Parietal lobe (tissue), 2 donors: Measurements from ENCODE around the gene GALR3. TPM values are rescaled to one million over a fixed set of nuclear protein-coding genes. Genes with fewer than 3 reads are reported as not detected.

Experiments used
- small RNA-seq: library from RNA; depleted of rRNA; stranded (forward); fragments of <200 nt; gene quantifications from one replicate; pipeline ENCODE3, GENCODE V24; 2014; ENCODE audit warnings: low replicate concordance
- total RNA-seq: library from RNA; depleted of rRNA; stranded (reverse); fragments of >200 nt; gene quantifications from one replicate; pipeline ENCODE4 v1.2.3, GENCODE V29; 2014

The GALR3 gene, protein sequence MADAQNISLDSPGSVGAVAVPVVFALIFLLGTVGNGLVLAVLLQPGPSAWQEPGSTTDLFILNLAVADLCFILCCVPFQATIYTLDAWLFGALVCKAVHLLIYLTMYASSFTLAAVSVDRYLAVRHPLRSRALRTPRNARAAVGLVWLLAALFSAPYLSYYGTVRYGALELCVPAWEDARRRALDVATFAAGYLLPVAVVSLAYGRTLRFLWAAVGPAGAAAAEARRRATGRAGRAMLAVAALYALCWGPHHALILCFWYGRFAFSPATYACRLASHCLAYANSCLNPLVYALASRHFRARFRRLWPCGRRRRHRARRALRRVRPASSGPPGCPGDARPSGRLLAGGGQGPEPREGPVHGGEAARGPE
- not detected for total RNA-seq

DNA sequence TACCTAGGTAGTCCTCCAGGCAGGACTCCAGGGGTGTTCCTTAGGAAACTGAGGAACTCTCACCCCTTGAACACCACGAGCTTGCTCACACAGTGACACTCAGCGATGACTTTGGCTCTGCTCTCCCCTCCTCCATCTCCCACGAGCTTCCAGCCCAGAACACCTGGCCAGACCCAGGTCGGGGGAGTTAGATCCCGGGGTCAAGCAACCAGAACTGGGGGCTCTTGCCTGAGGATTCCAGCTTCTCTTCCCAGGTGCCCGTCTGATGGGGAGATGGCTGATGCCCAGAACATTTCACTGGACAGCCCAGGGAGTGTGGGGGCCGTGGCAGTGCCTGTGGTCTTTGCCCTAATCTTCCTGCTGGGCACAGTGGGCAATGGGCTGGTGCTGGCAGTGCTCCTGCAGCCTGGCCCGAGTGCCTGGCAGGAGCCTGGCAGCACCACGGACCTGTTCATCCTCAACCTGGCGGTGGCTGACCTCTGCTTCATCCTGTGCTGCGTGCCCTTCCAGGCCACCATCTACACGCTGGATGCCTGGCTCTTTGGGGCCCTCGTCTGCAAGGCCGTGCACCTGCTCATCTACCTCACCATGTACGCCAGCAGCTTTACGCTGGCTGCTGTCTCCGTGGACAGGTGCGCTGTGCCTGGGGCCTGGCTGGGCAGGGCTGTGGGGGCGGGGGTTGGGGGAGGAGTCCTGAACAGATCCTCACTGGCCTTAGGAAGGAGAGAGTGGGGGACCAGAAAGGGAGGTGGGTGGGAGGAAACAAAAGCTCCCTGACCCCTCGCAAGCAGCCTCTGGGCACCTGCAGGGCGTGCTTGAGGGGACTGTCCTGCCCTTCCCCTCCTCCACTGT, at the start of gene GALR3:
Gene GALR3 (plus strand): TSS at position 249 of the 852 bp plus-strand sequence. CDS start 25 bp downstream, at position 274.

DNA sequence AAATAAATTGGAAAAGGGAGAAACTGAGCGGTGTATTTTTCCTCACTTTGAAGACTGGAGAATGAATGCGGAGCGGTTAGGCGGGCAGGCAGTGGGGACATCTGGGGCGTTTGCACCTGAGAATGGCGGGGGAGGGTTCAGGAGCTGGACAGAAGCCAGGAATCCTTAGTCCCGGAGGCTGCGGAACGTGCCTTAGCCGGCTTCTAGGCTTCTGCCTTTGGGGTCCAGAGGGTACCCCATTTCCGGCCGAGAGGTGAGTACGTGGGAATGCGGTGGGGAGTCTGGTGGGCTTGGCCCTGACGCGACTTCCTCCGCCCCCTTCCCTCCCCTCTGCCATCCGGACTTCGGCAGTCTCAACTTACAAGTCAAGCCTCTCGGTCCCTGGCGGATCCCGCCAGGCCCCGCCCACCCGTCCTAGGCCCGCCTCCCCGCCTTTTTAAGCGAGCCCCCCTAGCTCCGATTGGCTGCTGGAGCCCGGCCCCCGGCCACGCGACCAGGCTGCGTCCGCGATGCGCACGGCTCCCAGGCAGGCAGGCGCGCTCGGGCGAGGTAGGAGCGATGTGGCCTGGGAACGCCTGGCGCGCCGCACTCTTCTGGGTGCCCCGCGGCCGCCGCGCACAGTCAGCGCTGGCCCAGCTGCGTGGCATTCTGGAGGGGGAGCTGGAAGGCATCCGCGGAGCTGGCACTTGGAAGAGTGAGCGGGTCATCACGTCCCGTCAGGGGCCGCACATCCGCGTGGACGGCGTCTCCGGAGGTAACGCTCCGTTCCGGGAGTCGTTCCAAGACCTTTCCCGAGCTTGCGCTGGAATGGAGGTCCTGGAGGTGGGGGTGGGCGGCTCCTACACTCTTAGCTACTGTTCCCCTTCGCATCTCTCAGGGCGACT, 15.5 kb upstream of the GALR3 start, which contains the start of gene GCAT:
Gene GCAT (plus strand): TSS at position 525 of the 884 bp plus-strand sequence. CDS start 34 bp downstream, at position 559.

DNA sequence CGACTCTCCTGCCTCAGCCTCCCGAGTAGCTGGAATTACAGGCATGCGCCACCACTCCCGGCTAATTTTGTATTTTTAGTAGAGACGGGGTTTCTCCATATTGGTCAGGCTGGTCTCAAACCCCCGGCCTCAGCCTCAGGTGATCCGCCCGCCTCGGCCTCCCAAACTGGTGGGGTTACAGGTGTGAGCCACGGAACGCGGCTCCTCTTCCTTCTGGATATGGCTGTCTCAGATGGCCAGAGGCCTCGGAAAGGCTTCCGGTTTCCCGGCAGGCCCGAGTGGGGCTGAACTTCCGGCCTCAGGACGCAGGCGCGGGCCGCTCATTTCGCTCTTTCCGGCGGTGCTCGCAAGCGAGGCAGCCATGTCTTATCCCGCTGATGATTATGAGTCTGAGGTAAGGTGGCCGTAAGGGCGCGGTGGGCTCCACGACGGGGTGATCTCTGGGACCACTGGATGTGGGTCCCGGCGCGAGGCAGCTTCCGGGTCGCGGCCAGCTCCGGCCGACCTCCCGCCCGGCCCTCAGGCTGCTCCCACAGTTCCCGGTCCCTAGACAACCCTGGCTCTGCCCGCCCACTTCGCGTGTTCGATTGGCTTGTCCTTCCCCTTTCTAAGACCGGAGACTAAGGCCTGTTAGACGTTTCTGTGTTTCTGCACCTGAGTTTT, 26.0 kb downstream of the GALR3 start, which contains the start of gene EIF3L:
Gene EIF3L (plus strand): TSS at position 331 of the 663 bp plus-strand sequence. CDS start 31 bp downstream, at position 362.

Small RNAs within 50 kb of the gene (small RNA-seq; reads per million reads assigned to genes)
- 0.28 reads per million for gene MIR659

Other genes with a start within 250 kb of the GALR3 start
- not detected for gene LGALS2, start 243.3 kb upstream of the GALR3 start, total RNA-seq
- gene GGA1, start 214.5 kb upstream of the GALR3 start, total RNA-seq: 70.4 TPM
- gene SH3BP1, start 183.7 kb upstream of the GALR3 start, total RNA-seq: 0.94 TPM
- 42.6 TPM for gene PDXP, start 164.7 kb upstream of the GALR3 start, total RNA-seq
- 69.8 TPM for gene LGALS1, start 147.7 kb upstream of the GALR3 start, total RNA-seq
- 16.3 TPM for gene NOL12, start 137.0 kb upstream of the GALR3 start, total RNA-seq
- 35.7 TPM for gene TRIOBP, start 126.3 kb upstream of the GALR3 start, total RNA-seq
- gene GCAT, start 15.4 kb upstream of the GALR3 start, total RNA-seq: 7.5 TPM
- gene ANKRD54, start 21.0 kb downstream of the GALR3 start, total RNA-seq: 26.3 TPM
- gene EIF3L, start 26.0 kb downstream of the GALR3 start, total RNA-seq: 599 TPM
- 38.8 TPM for gene MICALL1, start 82.9 kb downstream of the GALR3 start, total RNA-seq
- 0.63 TPM for gene C22orf23, start 130.2 kb downstream of the GALR3 start, total RNA-seq
- gene POLR2F, start 130.3 kb downstream of the GALR3 start, total RNA-seq: 44.8 TPM
- 3.4 TPM for gene SOX10, start 161.2 kb downstream of the GALR3 start, total RNA-seq
- gene PICK1, start 234.0 kb downstream of the GALR3 start, total RNA-seq: 34.4 TPM